Fibroblast of skin of scalp (primary cell): Measurements from ENCODE around the gene NDUFS1.
"Not testable (repeated sequence)": the region's sequence is repeated elsewhere in the genome, so short reads cannot be mapped to it uniquely, and the experiment has no call there.

ENCODE experiments used
- DNase-seq: peaks from one replicate; pipeline ENCODE4 v3.0.0-alpha.2; 2013

NDUFS1 gene

GRCh38 chr2:206162401-206162800, 3.2 kb upstream of the NDUFS1 start:
- not testable (repeated sequence) for DNase-seq

GRCh38 chr2:206160807-206161179, 1.5 kb upstream of the NDUFS1 start:
- DNase-seq, result no peak

GRCh38 chr2:206160125-206160806, 1.0 kb upstream of the NDUFS1 start:
- DNase-seq, result no peak

- no peak for DNase-seq
Measured at GRCh38 chr2:206158563-206159345, 490 bp downstream of the NDUFS1 start.

- not testable (repeated sequence) for DNase-seq
Measured at GRCh38 chr2:206157014-206157413, 2.2 kb downstream of the NDUFS1 start.

- no peak for DNase-seq
Measured at GRCh38 chr2:206154197-206154596, 5.0 kb downstream of the NDUFS1 start.

- DNase-seq, result no peak
Measured at GRCh38 chr2:206150631-206151030, 8.6 kb downstream of the NDUFS1 start.

- DNase-seq, result no peak
Measured at GRCh38 chr2:206150168-206150567, 9.1 kb downstream of the NDUFS1 start.

GRCh38 chr2:206149330-206149729, 9.9 kb downstream of the NDUFS1 start:
- no peak for DNase-seq

GRCh38 chr2:206145665-206146064, 13.6 kb downstream of the NDUFS1 start:
- DNase-seq, result no peak

GRCh38 chr2:206144383-206144782, 14.9 kb downstream of the NDUFS1 start:
- no peak for DNase-seq

GRCh38 chr2:206143451-206143850, 15.8 kb downstream of the NDUFS1 start:
- no peak for DNase-seq

GRCh38 chr2:206127656-206128055, 31.6 kb downstream of the NDUFS1 start:
- DNase-seq, result no peak

- no peak for DNase-seq
Measured at GRCh38 chr2:206125901-206126300, 33.3 kb downstream of the NDUFS1 start.

- not testable (repeated sequence) for DNase-seq
Measured at GRCh38 chr2:206122569-206122968, 36.7 kb downstream of the NDUFS1 start.

- no peak for DNase-seq
Measured at GRCh38 chr2:206116278-206116677, 43.0 kb downstream of the NDUFS1 start.

GRCh38 chr2:206115026-206115578, 44.1 kb downstream of the NDUFS1 start:
- DNase-seq, result no peak

GRCh38 chr2:206112846-206113547, 46.2 kb downstream of the NDUFS1 start:
- DNase-seq, result no peak

GRCh38 chr2:206112108-206112507, 47.1 kb downstream of the NDUFS1 start:
- DNase-seq, result peak; percentile 14

- DNase-seq, result no peak
Measured at GRCh38 chr2:206108713-206109112, 50.5 kb downstream of the NDUFS1 start.

GRCh38 chr2:206105541-206105940, 53.7 kb downstream of the NDUFS1 start:
- no peak for DNase-seq

GRCh38 chr2:206105038-206105437, 54.2 kb downstream of the NDUFS1 start:
- no peak for DNase-seq

- DNase-seq, result not testable (repeated sequence)
Measured at GRCh38 chr2:206098872-206099271, 60.4 kb downstream of the NDUFS1 start.
